Keratinocyte (primary cell): ENCODE measurements around the gene RAI1.

Source experiments
- EZH2 ChIP-seq: IDR thresholded peaks from one replicate; pipeline ENCODE4 v1.6.1; 2012; ENCODE audit warnings: inconsistent platforms, mild to moderate bottlenecking, low read length, moderate library complexity
- TF ChIP-seq, protein P1 (sequence below), 3 experiments: IDR thresholded peaks in 1 of 3; conservative IDR thresholded peaks in 1 of 3; optimal IDR thresholded peaks in 1 of 3; 2 replicates in 2 of 3; 3 replicates in 1 of 3; pipeline versions ENCODE3 to v1.5.1; 2011; ENCODE audit warnings: low read length in 3 of 3, mild to moderate bottlenecking in 3 of 3, moderate library complexity in 2 of 3, control low read depth in 1 of 3, inconsistent platforms in 1 of 3; ENCODE audit not compliant: insufficient read depth in 2 of 3; ENCODE audit errors: extremely low read depth in 1 of 3

DNA sequence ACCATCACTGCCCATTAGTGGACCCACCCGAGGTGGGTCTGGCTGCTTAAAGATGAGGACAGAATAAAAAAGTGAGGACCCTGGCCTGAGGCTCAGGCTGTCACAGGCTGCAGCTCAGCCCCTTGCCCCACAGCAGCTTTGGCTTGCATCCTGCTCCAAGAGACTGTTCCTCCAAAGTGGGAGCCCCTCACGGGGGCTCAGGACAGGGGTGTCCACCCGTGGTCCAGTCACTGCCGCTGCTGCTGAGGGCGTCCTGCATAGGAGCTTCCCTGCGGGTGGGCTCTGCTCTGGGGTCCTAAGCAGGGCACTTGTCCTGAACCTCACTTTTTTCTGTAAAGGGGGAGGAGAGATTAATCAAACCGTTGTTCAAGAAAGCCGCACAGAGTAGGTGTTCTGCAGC, 107.7 kb downstream of the RAI1 start:
- TF ChIP-seq, protein P1, sequence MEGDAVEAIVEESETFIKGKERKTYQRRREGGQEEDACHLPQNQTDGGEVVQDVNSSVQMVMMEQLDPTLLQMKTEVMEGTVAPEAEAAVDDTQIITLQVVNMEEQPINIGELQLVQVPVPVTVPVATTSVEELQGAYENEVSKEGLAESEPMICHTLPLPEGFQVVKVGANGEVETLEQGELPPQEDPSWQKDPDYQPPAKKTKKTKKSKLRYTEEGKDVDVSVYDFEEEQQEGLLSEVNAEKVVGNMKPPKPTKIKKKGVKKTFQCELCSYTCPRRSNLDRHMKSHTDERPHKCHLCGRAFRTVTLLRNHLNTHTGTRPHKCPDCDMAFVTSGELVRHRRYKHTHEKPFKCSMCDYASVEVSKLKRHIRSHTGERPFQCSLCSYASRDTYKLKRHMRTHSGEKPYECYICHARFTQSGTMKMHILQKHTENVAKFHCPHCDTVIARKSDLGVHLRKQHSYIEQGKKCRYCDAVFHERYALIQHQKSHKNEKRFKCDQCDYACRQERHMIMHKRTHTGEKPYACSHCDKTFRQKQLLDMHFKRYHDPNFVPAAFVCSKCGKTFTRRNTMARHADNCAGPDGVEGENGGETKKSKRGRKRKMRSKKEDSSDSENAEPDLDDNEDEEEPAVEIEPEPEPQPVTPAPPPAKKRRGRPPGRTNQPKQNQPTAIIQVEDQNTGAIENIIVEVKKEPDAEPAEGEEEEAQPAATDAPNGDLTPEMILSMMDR (optimal IDR thresholded peaks at IDR 0.05 in 1 of 3, IDR thresholded peaks at IDR 0.05 in 1 of 3, conservative IDR thresholded peaks at IDR 0.05 in 1 of 3; ENCODE audit: extremely low read depth in 1 of 3, insufficient read depth in 2 of 3, low read length in 3 of 3) = no peak
- no peak for TF ChIP-seq EZH2
